Fibroblast of gingiva (primary cell): ENCODE results near the gene TOP2A.

Experiments used
- DNase-seq: peaks from one replicate; pipeline ENCODE4 v3.0.0-alpha.2; 2011; ENCODE audit warnings: low read depth

TOP2A gene

GRCh38 chr17:40347319-40348135, 70.2 kb downstream of the TOP2A start:
- no peak for DNase-seq

- DNase-seq = no peak
Observed at GRCh38 chr17:40346765-40347158, 70.9 kb downstream of the TOP2A start.

GRCh38 chr17:40345994-40346764, 71.5 kb downstream of the TOP2A start:
- no peak for DNase-seq

- DNase-seq = peak; percentile 24
Observed at GRCh38 chr17:40345161-40345993, 72.3 kb downstream of the TOP2A start.

- no peak for DNase-seq
Observed at GRCh38 chr17:40344421-40345160, 73.1 kb downstream of the TOP2A start.

- no peak for DNase-seq
Observed at GRCh38 chr17:40343219-40344119, 74.2 kb downstream of the TOP2A start.

- no peak for DNase-seq
Observed at GRCh38 chr17:40342504-40343218, 75.0 kb downstream of the TOP2A start.

GRCh38 chr17:40341808-40342503, 75.7 kb downstream of the TOP2A start:
- DNase-seq = peak; percentile 34

GRCh38 chr17:40340880-40341807, 76.6 kb downstream of the TOP2A start:
- peak; percentile 67 for DNase-seq

GRCh38 chr17:40340327-40340726, 77.4 kb downstream of the TOP2A start:
- no peak for DNase-seq

GRCh38 chr17:40338941-40339649, 78.6 kb downstream of the TOP2A start:
- peak; percentile 28 for DNase-seq
